Measurements from ENCODE around the gene KRTAP12-2.

DNA sequence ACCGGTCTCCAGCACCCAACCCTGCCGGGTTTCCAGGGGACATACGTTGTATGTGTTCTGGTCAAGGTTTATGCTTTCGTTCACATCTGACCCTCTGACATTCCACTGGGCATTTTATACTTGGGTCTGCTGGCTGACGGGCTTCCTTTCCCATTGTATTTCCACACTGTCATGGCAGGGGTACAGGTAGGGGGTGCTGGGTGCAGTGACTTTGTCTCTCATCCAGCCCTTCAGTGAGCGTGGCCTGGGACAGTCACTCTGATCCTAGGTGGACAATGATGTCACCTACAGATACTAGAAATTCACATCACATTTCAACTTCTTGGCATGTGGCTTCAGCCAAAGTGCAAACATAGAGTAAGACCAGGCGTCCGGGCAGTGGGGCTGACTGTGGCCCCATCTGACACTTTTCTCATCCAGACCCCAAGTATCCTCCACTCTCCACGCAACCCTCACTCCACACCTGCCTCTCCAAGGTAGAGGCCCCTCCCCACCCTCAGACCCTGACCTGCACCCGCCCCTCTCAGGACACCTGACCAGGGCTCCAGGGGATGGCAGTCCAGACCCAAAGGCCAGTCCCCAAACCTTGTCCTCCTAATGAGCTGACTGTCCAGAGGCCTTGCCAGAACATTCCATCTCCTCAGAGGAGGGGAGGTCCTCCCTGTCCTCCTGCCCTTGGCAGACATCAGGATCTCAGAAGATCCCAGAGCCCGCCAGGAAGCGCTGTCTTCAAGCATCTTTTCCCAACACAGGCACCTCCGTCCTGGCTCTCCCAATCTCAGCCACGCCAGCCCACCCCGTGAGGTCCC, 30.3 kb downstream of the KRTAP12-2 start:
- TF ChIP-seq, protein P1, sequence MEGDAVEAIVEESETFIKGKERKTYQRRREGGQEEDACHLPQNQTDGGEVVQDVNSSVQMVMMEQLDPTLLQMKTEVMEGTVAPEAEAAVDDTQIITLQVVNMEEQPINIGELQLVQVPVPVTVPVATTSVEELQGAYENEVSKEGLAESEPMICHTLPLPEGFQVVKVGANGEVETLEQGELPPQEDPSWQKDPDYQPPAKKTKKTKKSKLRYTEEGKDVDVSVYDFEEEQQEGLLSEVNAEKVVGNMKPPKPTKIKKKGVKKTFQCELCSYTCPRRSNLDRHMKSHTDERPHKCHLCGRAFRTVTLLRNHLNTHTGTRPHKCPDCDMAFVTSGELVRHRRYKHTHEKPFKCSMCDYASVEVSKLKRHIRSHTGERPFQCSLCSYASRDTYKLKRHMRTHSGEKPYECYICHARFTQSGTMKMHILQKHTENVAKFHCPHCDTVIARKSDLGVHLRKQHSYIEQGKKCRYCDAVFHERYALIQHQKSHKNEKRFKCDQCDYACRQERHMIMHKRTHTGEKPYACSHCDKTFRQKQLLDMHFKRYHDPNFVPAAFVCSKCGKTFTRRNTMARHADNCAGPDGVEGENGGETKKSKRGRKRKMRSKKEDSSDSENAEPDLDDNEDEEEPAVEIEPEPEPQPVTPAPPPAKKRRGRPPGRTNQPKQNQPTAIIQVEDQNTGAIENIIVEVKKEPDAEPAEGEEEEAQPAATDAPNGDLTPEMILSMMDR (IDR thresholded peaks at IDR 0.05; ENCODE audit: low read length) = no peak
- TF ChIP-seq EZH2 (optimal IDR thresholded peaks at IDR 0.05; ENCODE audit: low read depth, low read length) (no peak), EZH2phosphoT487 (IDR thresholded peaks at IDR 0.05; ENCODE audit: low read length) (no peak)

Data from MM.1S (cell line).